H9 (cell line): Measurements from ENCODE around the gene RUNX1. TPM values are rescaled to one million over a fixed set of nuclear protein-coding genes. Genes with fewer than 3 reads are reported as not detected.

Experiments used
- DNase-seq: peaks from one replicate; pipeline ENCODE4 v3.0.0-alpha.2; 2017
- H2AFZ ChIP-seq: one replicate; pipeline ENCODE4 v1.6.1; 2013; ENCODE audit warnings: mild to moderate bottlenecking, low read length, control low read depth, moderate library complexity
- H2AK5ac ChIP-seq: 2 replicates; pipeline ENCODE4 v1.6.1; 2013; ENCODE audit warnings: low read length, control low read depth, mixed read lengths; ENCODE audit not compliant: insufficient read length
- H2BK120ac ChIP-seq: one replicate; pipeline ENCODE4 v1.6.1; 2013; ENCODE audit warnings: low read depth, mild to moderate bottlenecking, low read length, control low read depth, inconsistent platforms; ENCODE audit not compliant: poor library complexity, severe bottlenecking
- H2BK12ac ChIP-seq: 2 replicates; pipeline ENCODE4 v1.6.1; 2013; ENCODE audit warnings: low read length, control low read depth, mixed read lengths, low read depth; ENCODE audit not compliant: insufficient read length
- H2BK15ac ChIP-seq: 2 replicates; pipeline ENCODE4 v1.6.1; 2013; ENCODE audit warnings: low read depth, low read length, control low read depth
- H2BK20ac ChIP-seq: one replicate; pipeline ENCODE4 v1.6.1; 2013; ENCODE audit warnings: low read depth, mild to moderate bottlenecking, low read length, control low read depth, inconsistent platforms; ENCODE audit not compliant: poor library complexity, severe bottlenecking
- H2BK5ac ChIP-seq: 2 replicates; pipeline ENCODE4 v1.6.1; 2013; ENCODE audit warnings: low read length, control low read depth, mixed read lengths; ENCODE audit not compliant: insufficient read length
- H3K14ac ChIP-seq: 2 replicates; pipeline ENCODE4 v1.6.1; 2013; ENCODE audit warnings: low read length, control low read depth; ENCODE audit not compliant: insufficient read depth
- H3K18ac ChIP-seq: 2 replicates; pipeline ENCODE4 v1.6.1; 2013; ENCODE audit warnings: low read depth, mild to moderate bottlenecking, mixed read lengths, low read length, control low read depth; ENCODE audit not compliant: insufficient read length
- H3K23ac ChIP-seq: 2 replicates; pipeline ENCODE4 v1.6.1; 2013; ENCODE audit warnings: low read length, control low read depth, mixed read lengths, low read depth; ENCODE audit not compliant: insufficient read length
- H3K23me2 ChIP-seq: 2 replicates; pipeline ENCODE4 v1.6.1; 2013; ENCODE audit warnings: low read depth, mild to moderate bottlenecking, mixed read lengths, low read length, control low read depth; ENCODE audit not compliant: insufficient read length, poor library complexity, severe bottlenecking
- H3K27ac ChIP-seq: 2 replicates; pipeline ENCODE4 v1.5.1; 2013; ENCODE audit warnings: low read length, control low read depth, mixed read lengths, low read depth; ENCODE audit not compliant: insufficient read length
- H3K27me3 ChIP-seq: 2 replicates; pipeline ENCODE4 v1.6.1; 2013; ENCODE audit warnings: low read length, control low read depth, inconsistent platforms; ENCODE audit not compliant: insufficient read depth
- H3K4ac ChIP-seq: 2 replicates; pipeline ENCODE4 v1.6.1; 2013; ENCODE audit warnings: low read depth, mild to moderate bottlenecking, control low read depth, inconsistent platforms, low read length, moderate library complexity
- H3K4me1 ChIP-seq: 2 replicates; pipeline ENCODE4 v1.6.1; 2013; ENCODE audit warnings: low read length, control low read depth, inconsistent platforms; ENCODE audit not compliant: insufficient read depth
- H3K4me2 ChIP-seq: 2 replicates; pipeline ENCODE4 v1.6.1; 2013; ENCODE audit warnings: low read length, control low read depth, mixed read lengths; ENCODE audit not compliant: insufficient read length, insufficient read depth
- H3K56ac ChIP-seq: 2 replicates; pipeline ENCODE4 v1.6.1; 2013; ENCODE audit warnings: low read depth, mild to moderate bottlenecking, mixed read lengths, low read length, control low read depth; ENCODE audit not compliant: insufficient read length
- H3K79me1 ChIP-seq: 2 replicates; pipeline ENCODE4 v1.6.1; 2013; ENCODE audit warnings: low read depth, mild to moderate bottlenecking, moderate library complexity, low read length, control low read depth, inconsistent platforms; ENCODE audit not compliant: insufficient read depth, poor library complexity, severe bottlenecking
- H3K79me2 ChIP-seq: 2 replicates; pipeline ENCODE4 v1.6.1; 2013; ENCODE audit warnings: low read length, control low read depth, inconsistent platforms; ENCODE audit not compliant: insufficient read depth
- H3K9ac ChIP-seq: 2 replicates; pipeline ENCODE4 v1.6.1; 2013; ENCODE audit warnings: low read length, control low read depth, mixed read lengths; ENCODE audit not compliant: insufficient read length; ENCODE audit errors: extremely low read depth
- H3K9me3 ChIP-seq: one replicate; pipeline ENCODE4 v1.6.1; 2013; ENCODE audit warnings: low read depth, low read length, inconsistent platforms; ENCODE audit not compliant: control insufficient read depth
- H3T11ph ChIP-seq: one replicate; pipeline ENCODE4 v1.6.1; 2013; ENCODE audit warnings: mild to moderate bottlenecking, low read length, control low read depth, inconsistent platforms
- H4K20me1 ChIP-seq: one replicate; pipeline ENCODE4 v1.6.1; 2013; ENCODE audit not compliant: control insufficient read depth, insufficient read length, insufficient read depth
- H4K5ac ChIP-seq: 2 replicates; pipeline ENCODE4 v1.6.1; 2013; ENCODE audit warnings: low read depth, mild to moderate bottlenecking, mixed read lengths, low read length, control low read depth; ENCODE audit not compliant: insufficient read length
- H4K8ac ChIP-seq: replicated peaks from 2 replicates; pipeline ENCODE4 v1.6.1; 2013; ENCODE audit warnings: low read length, control low read depth, mixed read lengths, low read depth; ENCODE audit not compliant: insufficient read length
- H4K91ac ChIP-seq: 2 replicates; pipeline ENCODE4 v1.6.1; 2013; ENCODE audit warnings: low read depth, mild to moderate bottlenecking, moderate library complexity, mixed read lengths, low read length, control low read depth; ENCODE audit not compliant: insufficient read length
- H3K27ac Mint-ChIP-seq, 3 experiments: 2 replicates in 2 of 3; 3 replicates in 1 of 3; pipeline ENCODE4 v1.8.0; 2020 to 2021; ENCODE audit warnings: mixed read lengths in 3 of 3, mild to moderate bottlenecking in 1 of 3, moderate library complexity in 1 of 3
- H3K27me3 Mint-ChIP-seq: 2 replicates; pipeline ENCODE4 v1.8.0; 2021; ENCODE audit warnings: low read depth, mild to moderate bottlenecking, moderate library complexity, mixed read lengths
- H3K36me3 Mint-ChIP-seq, 3 experiments: 2 replicates in 2 of 3; 3 replicates in 1 of 3; pipeline ENCODE4 v1.8.0; 2020 to 2021; ENCODE audit warnings: low read depth in 3 of 3, mixed read lengths in 3 of 3; ENCODE audit not compliant: insufficient read depth in 1 of 3
- H3K4me1 Mint-ChIP-seq, 2 experiments: 2 replicates each; pipeline ENCODE4 v1.8.0; 2020; ENCODE audit warnings: mixed read lengths in 2 of 2
- H3K4me3 Mint-ChIP-seq, 2 experiments: 2 replicates in 1 of 2; 3 replicates in 1 of 2; pipeline ENCODE4 v1.8.0; 2020 to 2021; ENCODE audit warnings: mild to moderate bottlenecking in 2 of 2, mixed read lengths in 2 of 2, moderate library complexity in 1 of 2
- H3K9me3 Mint-ChIP-seq, 2 experiments: 2 replicates in 1 of 2; 3 replicates in 1 of 2; pipeline ENCODE4 v1.8.0; 2020; ENCODE audit warnings: mild to moderate bottlenecking in 2 of 2, mixed read lengths in 2 of 2, moderate library complexity in 1 of 2
- CTCF ChIP-seq: fragments of 200-600 bp; sonication (generic); conservative IDR thresholded peaks from 3 replicates; pipeline ENCODE4 v1.8.0; 2021; ENCODE audit warnings: antibody characterized with exemption, mild to moderate bottlenecking
- WGBS: extraction: QIAGEN DNeasy Blood & Tissue Kit; methylation state at CpG from one replicate; pipeline ENCODE4 v1.1.7; 2013; ENCODE audit warnings: missing lambda C conversion rate, low lambda C conversion rate, mixed read lengths; ENCODE audit not compliant: insufficient read length; ENCODE audit errors: extremely low coverage; 5-methylcytosine and 5-hydroxymethylcytosine counted together
- total RNA-seq: library from RNA; stranded (reverse); gene quantifications from 2 replicates; pipeline ENCODE4 v1.2.1, GENCODE V29; 2021

RUNX1 gene
- total RNA-seq, 1 experiment from 2014 or later, result 0.72 TPM

DNA sequence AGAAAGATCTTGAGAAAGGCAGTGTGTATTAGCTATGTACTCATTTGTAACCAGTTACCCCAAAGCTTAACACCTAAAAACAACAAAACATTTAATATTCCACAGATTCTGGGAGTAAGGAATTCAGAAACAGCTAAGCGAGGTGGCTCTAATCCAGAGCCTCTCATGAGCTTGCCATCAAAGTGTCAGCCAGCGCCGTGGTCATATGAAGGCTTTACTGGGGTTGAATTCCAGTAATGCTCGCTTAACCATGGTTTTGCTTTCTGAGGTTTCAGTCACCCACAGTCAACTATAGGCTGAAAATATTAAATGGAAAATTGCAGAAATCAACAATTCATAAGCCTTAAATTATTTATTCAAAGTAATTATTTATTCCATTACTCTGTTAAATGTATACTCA, 278.5 kb downstream of the RUNX1 start:
- no peak overlapping the region for H2BK5ac ChIP-seq
- H3K27ac ChIP-seq, result no peak overlapping the region
- no peaks in the 10 kb centered on the region for H3K4me1 ChIP-seq
- H3K27me3 ChIP-seq, result no peaks in the 10 kb centered on the region
- H3K23me2 ChIP-seq, result no peaks in the 10 kb centered on the region
- TF ChIP-seq CTCF, result no peak
- no peak overlapping the region for H4K5ac ChIP-seq
- H2BK120ac ChIP-seq, result no peak overlapping the region
- H3K27ac Mint-ChIP-seq, result no peak overlapping the region
- DNase-seq, result no peak
- no peaks in the 10 kb centered on the region for H3K36me3 Mint-ChIP-seq
- H4K8ac ChIP-seq, result no peak overlapping the region
- no peaks in the 10 kb centered on the region; a peak in 1 of 4 replicates for H3K4me1 Mint-ChIP-seq
- no peaks in the 10 kb centered on the region for H3K79me2 ChIP-seq
- no peak overlapping the region for H3K4ac ChIP-seq
- H3K79me1 ChIP-seq, result no peaks in the 10 kb centered on the region
- no peak overlapping the region for H2BK15ac ChIP-seq
- H3T11ph ChIP-seq, result no peak overlapping the region
- no peak overlapping the region for H3K4me2 ChIP-seq
- no peak overlapping the region for H2BK20ac ChIP-seq
- H2BK12ac ChIP-seq, result no peak overlapping the region
- no peak overlapping the region for H2AFZ ChIP-seq
- no peaks in the 10 kb centered on the region for H4K20me1 ChIP-seq
- H3K18ac ChIP-seq, result no peak overlapping the region
- H4K91ac ChIP-seq, result no peak overlapping the region
- no peaks in the 10 kb centered on the region for H3K9me3 ChIP-seq
- H2AK5ac ChIP-seq, result no peak overlapping the region
- H3K56ac ChIP-seq, result no peak overlapping the region
- H3K4me3 Mint-ChIP-seq, result no peak overlapping the region
- H3K23ac ChIP-seq, result no peak overlapping the region
- WGBS, result no CpG with 5 or more reads among the region's 4 CpGs
- no peak overlapping the region for H3K14ac ChIP-seq
- H3K9me3 Mint-ChIP-seq, result no peaks in the 10 kb centered on the region; a peak in 1 of 5 replicates
- no peak overlapping the region for H3K9ac ChIP-seq
- H3K27me3 Mint-ChIP-seq, result peaks cover 2% of the 10 kb centered on the region
